ENCODE measurements around the gene SMARCAL1. TPM values are rescaled to one million over a fixed set of nuclear protein-coding genes. Genes with fewer than 3 reads are reported as not detected.

SMARCAL1 gene
- total and polyA plus RNA-seq, 2 donors (not counting 1 experiment from before 2014, with no cell fraction given), result 20.2 to 46.7 TPM

GRCh38 chr2:216498070-216498378 is 85.7 kb downstream of the SMARCAL1 start:
- Histone ChIP-seq H3K9ac (ENCODE audit: low read length) (peak overlapping the region; percentile 98), H3K9me3 (ENCODE audit: control extremely low read depth in 1 of 3, control insufficient read depth in 2 of 3, insufficient read depth in 1 of 3, low read length in 2 of 3) (no peaks in the 10 kb centered on the region), H3K27ac (ENCODE audit: low read length in 2 of 2) (peak overlapping the region; percentile 79 to 92), H2AFZ (ENCODE audit: insufficient read depth, low read depth, low read length, poor library complexity, severe bottlenecking) (peak overlapping the region; percentile 84), H3K27me3 (replicated peaks in 1 of 4; ENCODE audit: control extremely low read depth in 1 of 4, control insufficient read depth in 3 of 4, insufficient read depth in 4 of 4, low read length in 3 of 4) (no peaks in the 10 kb centered on the region), H3K79me2 (ENCODE audit: control insufficient read depth, insufficient read depth, low read length) (peaks cover 32% of the 10 kb centered on the region), H4K20me1 (ENCODE audit: control insufficient read depth, insufficient read depth, low read length, poor library complexity, severe bottlenecking) (peaks cover 35% of the 10 kb centered on the region), H3K4me3 (ENCODE audit: control extremely low read depth in 1 of 5, extremely low read depth in 1 of 5, insufficient read depth in 1 of 5, low read depth in 2 of 5, low read length in 4 of 5) (peak overlapping the region; percentile 65 to 96 (median 92)), H3K4me1 (ENCODE audit: control insufficient read depth in 2 of 2, insufficient read depth in 2 of 2, low read length in 2 of 2) (peaks cover 28 to 30% of the 10 kb centered on the region in 2 donors), H3K4me2 (replicated peaks; ENCODE audit: low read depth, low read length, poor library complexity, severe bottlenecking) (peak overlapping the region; percentile 68), H3K36me3 (replicated peaks in 1 of 2; ENCODE audit: control extremely low read depth in 1 of 2, control insufficient read depth in 1 of 2, extremely low read depth in 1 of 2, insufficient read depth in 2 of 2, low read length in 1 of 2) (peaks cover 3 to 38% of the 10 kb centered on the region in 2 experiments)
- 33% methylated on average over 2 of the region's 6 CpGs for WGBS (ENCODE audit: insufficient coverage)
- ChIA-PET POLR2A (interaction anchor here (0.9 to 2.3 kb wide), 3 partner anchors 83 to 417 kb away, joined by 3 to 13 read pairs (median 3); partner anchors contain the start of genes PECR, SMARCAL1 and TMEM169), CTCF (interaction anchor here (1.6 kb wide), 1 partner anchor 22 kb away, joined by 5 read pairs; no protein-coding TSS in a partner anchor)
- TF ChIP-seq CTCF (IDR thresholded peaks at IDR 0.05) (no peak), EZH2 (IDR thresholded peaks at IDR 0.05; ENCODE audit: borderline replicate concordance, insufficient read depth, low read depth, low read length, poor library complexity, severe bottlenecking) (no peak)
- peak overlapping the region; percentile 97 for H3K27ac Mint-ChIP-seq
- intact Hi-C loops (cut with micrococcal nuclease), result loop anchor here (1.0 to 10.0 kb wide), 4 partner anchors 86 to 1185 kb away; partner anchors contain the start of genes ATIC, MREG and SMARCAL1
- peak overlapping the region; percentile 98 for H3K4me3 Mint-ChIP-seq
- ATAC-seq (ENCODE audit: low read depth), result no peak
- no peaks in the 10 kb centered on the region for H3K27me3 Mint-ChIP-seq
- peaks cover 74% of the 10 kb centered on the region for H3K4me1 Mint-ChIP-seq
- H3K9me3 Mint-ChIP-seq (ENCODE audit: insufficient read depth), result no peaks in the 10 kb centered on the region
- no peak for DNase-seq

Measured in B cell (primary cell).